GM03348 (cell line): ENCODE data around the gene ALB.

Experiments
- DNase-seq: peaks from one replicate; pipeline ENCODE4 v3.0.0; 2012; ENCODE audit warnings: low spot score

The ALB gene

GRCh38 chr4:73409012-73409862 is 5.2 kb downstream of the ALB start:
- no peak for DNase-seq

- no peak for DNase-seq
Observed at GRCh38 chr4:73409978-73410548, 6.0 kb downstream of the ALB start.

- no peak for DNase-seq
Observed at GRCh38 chr4:73410916-73411730, 7.0 kb downstream of the ALB start.

GRCh38 chr4:73411731-73412414 is 7.8 kb downstream of the ALB start:
- DNase-seq, result no peak

GRCh38 chr4:73413294-73413755 is 9.2 kb downstream of the ALB start:
- no peak for DNase-seq

- no peak for DNase-seq
Observed at GRCh38 chr4:73414936-73415271, 10.8 kb downstream of the ALB start.

GRCh38 chr4:73415807-73416238 is 11.7 kb downstream of the ALB start:
- DNase-seq, result no peak

- no peak for DNase-seq
Observed at GRCh38 chr4:73416423-73417087, 12.5 kb downstream of the ALB start.

GRCh38 chr4:73417342-73417741 is 13.3 kb downstream of the ALB start:
- DNase-seq, result no peak

- DNase-seq, result no peak
Observed at GRCh38 chr4:73417973-73418372, 13.9 kb downstream of the ALB start.

GRCh38 chr4:73418677-73419076 is 14.6 kb downstream of the ALB start:
- DNase-seq, result no peak

GRCh38 chr4:73419106-73420038 is 15.3 kb downstream of the ALB start:
- DNase-seq, result no peak

- DNase-seq, result no peak
Observed at GRCh38 chr4:73420615-73421014, 16.5 kb downstream of the ALB start.

GRCh38 chr4:73421708-73422457 is 17.8 kb downstream of the ALB start:
- DNase-seq, result no peak

- DNase-seq, result no peak
Observed at GRCh38 chr4:73422458-73422752, 18.3 kb downstream of the ALB start.

GRCh38 chr4:73423184-73423583 is 19.1 kb downstream of the ALB start:
- no peak for DNase-seq

- DNase-seq, result no peak
Observed at GRCh38 chr4:73426666-73427065, 22.6 kb downstream of the ALB start.

- no peak for DNase-seq
Observed at GRCh38 chr4:73429118-73429517, 25.0 kb downstream of the ALB start.

- DNase-seq, result no peak
Observed at GRCh38 chr4:73429826-73430587, 25.9 kb downstream of the ALB start.
